A549 (cell line): ENCODE data around the gene KIFC3. TPM values are rescaled to one million over a fixed set of nuclear protein-coding genes. Genes with fewer than 3 reads are reported as not detected.

Experiments used
- ATAC-seq, 2 experiments: fragments of 200-7000 bp in 1 of 2; fragments of >200 bp in 1 of 2; cut with Nextera tagmentation in 1 of 2; cut with Tn5 transposase in 1 of 2; 3 replicates each; pipeline versions ENCODE4 v1.8.0 to v1.9.1; 2018 to 2020; ENCODE audit warnings: mild to moderate bottlenecking in 1 of 2, moderate library complexity in 1 of 2
- CTCF ChIA-PET: fragments of 300-600 bp; sonication (Branson Sonifier 250); formaldehyde crosslinking; extraction: SDS; loops from one replicate; lab custom pipeline; 2021; ENCODE audit warnings: antibody characterized with exemption, inconsistent platforms; lab: Yijun Ruan, JAX
- POLR2A ChIA-PET: fragments of 350-600 bp; formaldehyde crosslinking; extraction: SDS; loops from one replicate; lab custom pipeline; 2021; ENCODE audit warnings: antibody characterized with exemption, inconsistent platforms; lab: Yijun Ruan, JAX
- DNase-seq, 2 experiments: peaks; one replicate each; pipeline versions ENCODE4 v3.0.0 to v3.0.0-alpha.2; 2011 to 2016; ENCODE audit warnings: low read depth in 1 of 2, low spot score in 1 of 2
- FAIRE-seq: peaks from 2 replicates; lab custom pipeline; 2011; peaks lifted over from hg19 to GRCh38; lab: Jason Lieb, UNC
- H3K27ac ChIP-seq, 2 experiments: fragments of >200 bp; sonication (Bioruptor Twin); formaldehyde crosslinking; 3 replicates each; pipeline ENCODE4 v1.5.1; 2016 to 2017
- H3K4me1 ChIP-seq: fragments of >200 bp; sonication (Bioruptor Twin); formaldehyde crosslinking; 3 replicates; pipeline ENCODE4 v1.6.1; 2016
- H3K4me2 ChIP-seq: fragments of >200 bp; sonication (Bioruptor Twin); formaldehyde crosslinking; 3 replicates; pipeline ENCODE4 v1.6.1; 2016
- H3K4me3 ChIP-seq: fragments of >200 bp; sonication (Bioruptor Twin); formaldehyde crosslinking; 3 replicates; pipeline ENCODE4 v1.5.1; 2016
- H3K9me3 ChIP-seq: fragments of >200 bp; sonication (Bioruptor Twin); formaldehyde crosslinking; 3 replicates; pipeline ENCODE4 v1.6.1; 2016
- CBX8 ChIP-seq: fragments of 200-600 bp; sonication (generic); IDR thresholded peaks from 2 replicates; pipeline ENCODE4 v1.6.1; 2016
- CHD2 ChIP-seq: fragments of 150-350 bp; IDR thresholded peaks from 2 replicates; pipeline ENCODE4 v1.6.1; 2014; ENCODE audit warnings: low read length; ENCODE audit not compliant: partially characterized antibody
- EP300 ChIP-seq, 2 experiments: fragments of >200 bp; sonication (Bioruptor Twin); formaldehyde crosslinking; IDR thresholded peaks; 2 replicates in 1 of 2; 3 replicates in 1 of 2; pipeline ENCODE4 v1.6.1; 2016 to 2017
- ESRRA ChIP-seq: fragments of 150-350 bp; IDR thresholded peaks from 2 replicates; pipeline ENCODE4 v1.6.1; 2014; ENCODE audit warnings: mild to moderate bottlenecking, low read length, borderline replicate concordance
- FOSL2 ChIP-seq, 2 experiments: fragments of 450-650 bp in 1 of 2; fragments of >200 bp in 1 of 2; sonication (Bioruptor Twin) in 1 of 2; formaldehyde crosslinking; IDR thresholded peaks; 2 replicates each; pipeline versions ENCODE4 v1.5.0 to v1.6.1; 2016 to 2020; ENCODE audit warnings: mild to moderate bottlenecking in 1 of 2, moderate library complexity in 1 of 2
- GATA3 ChIP-seq: IDR thresholded peaks from 2 replicates; pipeline ENCODE4 v1.6.1; 2012; ENCODE audit warnings: borderline replicate concordance
- HOXB13 ChIP-seq: fragments of 250-450 bp; sonication (Bioruptor Pico); IDR thresholded peaks from 2 replicates; pipeline ENCODE4 v1.5.0; 2020; ENCODE audit warnings: low read depth, mild to moderate bottlenecking, moderate library complexity
- HOXB5 ChIP-seq: fragments of 250-450 bp; sonication (Bioruptor Pico); IDR thresholded peaks from 2 replicates; pipeline ENCODE4 v1.5.0; 2020; ENCODE audit warnings: mild to moderate bottlenecking, moderate library complexity
- JUN ChIP-seq, 2 experiments: fragments of >200 bp; sonication (Bioruptor Twin); formaldehyde crosslinking; IDR thresholded peaks; 2 replicates in 1 of 2; 3 replicates in 1 of 2; pipeline ENCODE4 v1.6.1; 2016 to 2017
- KDM5A ChIP-seq: fragments of 200-600 bp; sonication (generic); IDR thresholded peaks from 2 replicates; pipeline ENCODE4 v1.6.1; 2016; ENCODE audit warnings: antibody characterized with exemption, mild to moderate bottlenecking
- MAFK ChIP-seq: fragments of 450-650 bp; IDR thresholded peaks from 2 replicates; pipeline ENCODE4 v1.6.1; 2014; ENCODE audit not compliant: partially characterized antibody
- NR3C1 ChIP-seq: fragments of >200 bp; sonication (Bioruptor Twin); formaldehyde crosslinking; IDR thresholded peaks from 3 replicates; pipeline ENCODE4 v1.6.1; 2017
- POLR2AphosphoS2 ChIP-seq: conservative IDR thresholded peaks from 2 replicates; pipeline ENCODE4 v1.6.1; 2012; ENCODE audit warnings: low read length, improper control_type of control experiment, inconsistent platforms
- RAD21 ChIP-seq, 2 experiments: fragments of >200 bp in 1 of 2; sonication (Bioruptor Twin) in 1 of 2; formaldehyde crosslinking in 1 of 2; IDR thresholded peaks in 1 of 2; conservative IDR thresholded peaks in 1 of 2; 2 replicates in 1 of 2; 3 replicates in 1 of 2; pipeline ENCODE4 v1.6.1; 2012 to 2018; ENCODE audit warnings: inconsistent platforms in 1 of 2
- RARB ChIP-seq: fragments of 250-450 bp; sonication (Bioruptor Pico); IDR thresholded peaks from 2 replicates; pipeline ENCODE4 v1.8.0; 2021; ENCODE audit warnings: mild to moderate bottlenecking, moderate library complexity
- TP53 ChIP-seq: fragments of 250-450 bp; sonication (Bioruptor Pico); IDR thresholded peaks from 2 replicates; pipeline ENCODE4 v1.5.0; 2021; ENCODE audit warnings: mild to moderate bottlenecking, moderate library complexity
- ZFP36 ChIP-seq: fragments of 450-650 bp; IDR thresholded peaks from 2 replicates; pipeline ENCODE4 v1.6.1; 2014; ENCODE audit warnings: borderline replicate concordance; ENCODE audit not compliant: partially characterized antibody
- ZNF302 ChIP-seq: fragments of 250-450 bp; sonication (Bioruptor Pico); IDR thresholded peaks from 2 replicates; pipeline ENCODE4 v1.9.0; 2021; ENCODE audit warnings: inconsistent platforms, mild to moderate bottlenecking, moderate library complexity
- WGBS: methylation state at CpG from one replicate; pipeline ENCODE4 v1.1.6; 2017; ENCODE audit errors: missing lambda C conversion rate; 5-methylcytosine and 5-hydroxymethylcytosine counted together
- polyA plus RNA-seq, 4 experiments: library from polyadenylated mRNA; depleted of rRNA in 3 of 4; stranded (reverse); fragments of >200 nt; fragmentation: RNase III in 1 of 4; extraction: RNeasy Plus Mini Kit Qiagen cat#74134 plus additional on column Dnase treatment in 1 of 4; gene quantifications; 2 replicates in 3 of 4; 3 replicates in 1 of 4; pipeline ENCODE4 v1.2.3, GENCODE V29; 2011 to 2017
- TF ChIP-seq, protein P1 (sequence below): IDR thresholded peaks from 2 replicates; pipeline ENCODE4 v1.6.1; 2012
- TF ChIP-seq, protein P2 (sequence below): fragments of >200 bp; sonication (Bioruptor Twin); formaldehyde crosslinking; IDR thresholded peaks from 3 replicates; pipeline ENCODE4 v1.5.1; 2016
- TF ChIP-seq, protein P3 (sequence below): IDR thresholded peaks from 2 replicates; pipeline ENCODE4 v1.6.1; 2012; ENCODE audit warnings: low read depth, borderline replicate concordance

KIFC3 gene
- polyA plus RNA-seq, 2 of the 4 experiments (the other 2 are of a cell fraction): 128 to 178 TPM

DNA sequence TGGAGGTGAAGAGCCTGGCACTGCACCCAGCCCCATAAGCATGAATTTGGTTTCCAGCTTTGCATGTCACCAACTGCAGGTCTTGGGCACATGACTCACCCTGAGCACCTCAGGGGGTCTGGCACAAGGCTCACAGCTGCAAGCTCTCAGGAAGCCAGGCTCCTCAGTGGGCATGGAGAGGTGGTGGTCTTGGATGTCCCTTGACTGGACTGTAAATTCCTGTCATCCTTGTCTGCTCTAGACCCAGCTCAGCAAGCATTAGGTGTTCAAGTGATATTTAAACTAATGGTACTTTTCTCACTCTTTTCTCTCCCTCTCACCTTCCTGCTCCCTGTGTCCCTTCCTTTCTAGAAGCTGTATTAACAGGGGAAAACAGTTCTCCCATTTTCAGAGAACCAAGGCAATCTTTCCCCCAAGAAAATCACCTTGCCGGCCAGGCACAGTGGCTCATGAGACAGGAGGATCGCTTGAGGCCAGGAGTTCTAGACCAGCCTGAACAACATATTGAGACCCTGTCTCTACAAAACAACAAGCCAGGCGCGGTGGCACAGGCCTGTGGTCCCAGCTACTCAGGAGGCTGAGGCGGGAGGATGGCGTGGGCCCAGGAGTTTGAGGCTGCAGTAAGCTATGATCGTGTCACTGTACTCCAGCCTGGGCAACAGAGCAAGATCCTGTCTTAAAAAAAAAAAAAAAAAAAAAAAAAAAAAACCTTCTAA lies 5.1 kb upstream of the KIFC3 start (continued):
- TF ChIP-seq, protein P1, sequence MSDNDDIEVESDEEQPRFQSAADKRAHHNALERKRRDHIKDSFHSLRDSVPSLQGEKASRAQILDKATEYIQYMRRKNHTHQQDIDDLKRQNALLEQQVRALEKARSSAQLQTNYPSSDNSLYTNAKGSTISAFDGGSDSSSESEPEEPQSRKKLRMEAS: peak; percentile 64
- TF ChIP-seq ZFP36 (no peak), RAD21 (conservative IDR thresholded peaks at IDR 0.05 in 1 of 2, IDR thresholded peaks at IDR 0.05 in 1 of 2) (0 out of 5 replicates have a peak, but pooled peaks of 1 of the 2 experiments have one; percentile 4), CHD2 (no peak), NR3C1 (no peak)
- TF ChIP-seq, all 56 proteins: peak for 18

DNA sequence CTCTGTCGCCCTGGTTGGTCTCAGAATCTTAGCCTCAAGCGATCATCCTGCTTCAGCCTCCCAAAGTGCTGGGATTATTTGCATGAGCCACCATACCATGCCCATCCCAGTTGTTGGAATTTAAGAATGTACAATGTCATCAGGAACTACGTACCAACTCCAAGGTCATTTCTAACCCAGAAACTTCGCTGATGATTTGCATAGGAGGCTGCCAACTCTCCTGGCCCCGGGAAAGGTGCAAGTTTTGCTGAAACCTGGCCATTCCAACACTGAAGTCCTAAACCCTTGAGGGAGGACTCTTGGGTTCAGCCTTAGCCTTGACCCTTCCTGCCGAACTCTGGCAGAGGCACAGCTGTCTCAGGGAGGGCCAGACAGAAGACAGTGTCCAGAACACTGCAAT lies 2.9 kb upstream of the KIFC3 start:
- POLR2A ChIA-PET: interaction anchor here (1.8 to 2.7 kb wide), 2 partner anchors 11 to 58 kb away, joined by 5 to 9 read pairs; no protein-coding TSS in a partner anchor
- no peak overlapping the region for H3K4me3 ChIP-seq
- TF ChIP-seq, protein P2, sequence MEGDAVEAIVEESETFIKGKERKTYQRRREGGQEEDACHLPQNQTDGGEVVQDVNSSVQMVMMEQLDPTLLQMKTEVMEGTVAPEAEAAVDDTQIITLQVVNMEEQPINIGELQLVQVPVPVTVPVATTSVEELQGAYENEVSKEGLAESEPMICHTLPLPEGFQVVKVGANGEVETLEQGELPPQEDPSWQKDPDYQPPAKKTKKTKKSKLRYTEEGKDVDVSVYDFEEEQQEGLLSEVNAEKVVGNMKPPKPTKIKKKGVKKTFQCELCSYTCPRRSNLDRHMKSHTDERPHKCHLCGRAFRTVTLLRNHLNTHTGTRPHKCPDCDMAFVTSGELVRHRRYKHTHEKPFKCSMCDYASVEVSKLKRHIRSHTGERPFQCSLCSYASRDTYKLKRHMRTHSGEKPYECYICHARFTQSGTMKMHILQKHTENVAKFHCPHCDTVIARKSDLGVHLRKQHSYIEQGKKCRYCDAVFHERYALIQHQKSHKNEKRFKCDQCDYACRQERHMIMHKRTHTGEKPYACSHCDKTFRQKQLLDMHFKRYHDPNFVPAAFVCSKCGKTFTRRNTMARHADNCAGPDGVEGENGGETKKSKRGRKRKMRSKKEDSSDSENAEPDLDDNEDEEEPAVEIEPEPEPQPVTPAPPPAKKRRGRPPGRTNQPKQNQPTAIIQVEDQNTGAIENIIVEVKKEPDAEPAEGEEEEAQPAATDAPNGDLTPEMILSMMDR: no peak
- TF ChIP-seq FOSL2 (IDR thresholded peaks at IDR 0.05) (no peak), FOSL2 (CRISPR knock-in tag; IDR thresholded peaks at IDR 0.05) (peak; percentile 54), CBX8 (no peak), JUN (IDR thresholded peaks at IDR 0.05) (peak in 1 of 2 experiments; percentile 50; a peak in 1 of 5 replicates), GATA3 (peak; percentile 80), TP53 (0 out of 2 replicates have a peak, but pooled peaks have one; percentile 14), KDM5A (no peak), EP300 (IDR thresholded peaks at IDR 0.05) (peak in 1 of 2 experiments; percentile 74; a peak in 3 of 5 replicates), RARB (CRISPR knock-in tag) (0 out of 2 replicates have a peak, but pooled peaks have one; percentile 31), ZNF302 (CRISPR knock-in tag) (no peak), POLR2AphosphoS2 (no peak), HOXB5 (CRISPR knock-in tag) (peak; percentile 30; the same call in 1 of the 2 replicates), ESRRA (peak; percentile 87; the same call in 1 of the 2 replicates), MAFK (peak; percentile 63), HOXB13 (peak; percentile 58)
- TF ChIP-seq, protein P3, sequence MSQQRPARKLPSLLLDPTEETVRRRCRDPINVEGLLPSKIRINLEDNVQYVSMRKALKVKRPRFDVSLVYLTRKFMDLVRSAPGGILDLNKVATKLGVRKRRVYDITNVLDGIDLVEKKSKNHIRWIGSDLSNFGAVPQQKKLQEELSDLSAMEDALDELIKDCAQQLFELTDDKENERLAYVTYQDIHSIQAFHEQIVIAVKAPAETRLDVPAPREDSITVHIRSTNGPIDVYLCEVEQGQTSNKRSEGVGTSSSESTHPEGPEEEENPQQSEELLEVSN: 0 out of 2 replicates have a peak, but pooled peaks have one; percentile 32
- TF ChIP-seq, protein P1: peak; percentile 61
- TF ChIP-seq, all 56 proteins: peak for 12
- ATAC-seq: peak in 1 of 2 experiments; percentile 1; a peak in 2 of 6 replicates
- FAIRE-seq: no peak
- DNase-seq: peak in 1 of 2 experiments; percentile 93
- Histone ChIP-seq H3K4me2 (peak overlapping the region; percentile 100), H3K27ac (peak overlapping the region; percentile 91 to 100), H3K9me3 (no peaks in the 10 kb centered on the region), H3K4me1 (peaks cover 74% of the 10 kb centered on the region)
- 15% methylated on average over 6 of the region's 6 CpGs for WGBS
- CTCF ChIA-PET: interaction anchor here (0.9 to 15.8 kb wide), 4 partner anchors 10 to 56 kb away, joined by 3 to 164 read pairs (median 32); no protein-coding TSS in a partner anchor
